GM18858 (cell line): ENCODE measurements around the gene TMEM107.

ENCODE experiments used
- ATAC-seq: cut with Tn5 transposase; IDR thresholded peaks from one replicate; pipeline ENCODE4 v1.9.1; 2021; ENCODE audit not compliant: unreplicated experiment

TMEM107 gene

DNA sequence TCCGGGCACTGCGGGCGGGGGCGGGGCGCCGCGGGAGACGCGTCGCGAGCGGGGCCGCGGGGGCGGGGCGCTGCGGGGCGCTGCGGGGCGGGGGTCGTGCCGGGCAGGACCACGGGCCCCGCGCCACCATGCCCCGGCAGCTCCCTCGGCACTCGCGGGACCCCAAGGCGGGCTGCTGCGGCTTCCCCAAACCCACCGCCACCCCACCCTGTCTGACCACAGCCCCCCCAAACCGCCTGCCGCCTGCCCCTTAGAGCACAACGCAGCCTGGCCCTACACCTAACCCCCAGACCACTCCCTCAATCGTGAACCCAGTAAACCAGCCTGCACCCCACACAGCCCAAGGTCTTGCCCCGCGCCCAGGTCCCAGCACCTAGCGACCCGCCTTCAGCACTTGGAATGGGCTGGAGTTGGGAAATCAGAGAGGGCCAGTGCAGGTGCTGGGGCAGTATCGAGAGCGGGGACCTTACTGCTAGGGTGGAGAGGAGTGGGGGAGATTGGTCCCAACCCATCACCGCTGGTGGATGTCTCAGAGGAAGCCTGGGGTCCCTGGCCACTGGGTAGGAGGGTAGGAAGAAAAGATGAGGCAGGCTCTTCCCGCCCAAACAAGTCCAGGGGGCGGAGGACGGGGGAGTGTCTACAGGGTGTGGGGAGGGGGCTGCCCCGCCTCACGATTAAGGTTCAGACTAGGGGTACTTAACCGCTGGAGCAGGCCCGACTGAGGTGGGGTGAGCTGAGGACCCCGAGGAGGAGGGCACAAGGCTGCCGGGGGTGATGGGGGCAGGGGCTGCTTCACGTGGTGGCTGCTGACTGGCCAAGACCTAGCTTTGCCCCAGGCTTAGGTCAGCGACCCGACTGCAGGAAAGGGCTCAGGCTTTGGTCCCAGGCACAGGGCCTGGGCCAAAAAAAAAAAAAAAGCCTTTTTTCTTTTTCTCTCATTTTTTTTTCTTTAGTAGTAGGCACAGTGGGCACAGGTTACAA is 12.9 kb downstream of the TMEM107 start:
- ATAC-seq = no peak

DNA sequence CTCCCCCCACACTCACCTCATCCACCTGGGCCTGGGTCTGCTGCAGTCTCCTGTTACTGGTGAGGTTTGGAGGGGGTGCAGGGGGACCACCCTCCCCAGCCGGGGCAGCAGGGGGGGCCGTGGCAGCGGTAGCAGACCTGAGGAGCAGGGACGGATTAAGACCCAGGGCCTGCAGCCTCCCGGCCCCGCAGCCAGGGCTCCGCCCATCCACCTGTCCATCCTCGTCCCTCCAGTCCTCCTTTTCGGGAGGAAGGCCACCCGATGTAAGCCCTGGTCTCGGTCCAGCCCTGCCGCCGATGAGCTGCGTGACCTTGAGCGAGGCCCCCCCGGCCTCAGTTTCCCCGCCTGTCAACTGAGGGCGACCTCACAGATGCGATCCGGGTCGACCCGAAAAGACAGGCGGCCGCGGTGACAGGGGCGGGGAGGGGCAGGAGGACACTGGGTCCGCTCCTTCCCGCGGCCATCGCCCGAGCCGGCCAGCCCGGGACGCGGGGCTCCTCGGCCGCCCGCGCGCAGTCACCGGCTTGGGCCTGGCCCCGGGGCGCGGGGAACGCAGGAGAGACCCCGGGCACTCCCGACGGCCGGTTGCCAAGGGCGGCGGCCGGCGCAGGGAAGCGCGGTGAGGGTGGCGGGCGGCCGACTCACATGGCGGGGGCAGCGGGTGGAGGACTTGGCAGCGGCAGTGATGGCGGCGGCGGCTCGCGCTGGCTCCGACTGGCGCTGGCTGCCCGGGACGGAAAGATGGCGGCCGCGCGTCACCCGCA is 13.8 kb downstream of the TMEM107 start, which contains the start of gene VAMP2:
VAMP2 (minus strand) TSS at position 716 of the 764 bp plus-strand sequence; CDS start at position 647, 69 bp downstream.
- no peak for ATAC-seq

DNA sequence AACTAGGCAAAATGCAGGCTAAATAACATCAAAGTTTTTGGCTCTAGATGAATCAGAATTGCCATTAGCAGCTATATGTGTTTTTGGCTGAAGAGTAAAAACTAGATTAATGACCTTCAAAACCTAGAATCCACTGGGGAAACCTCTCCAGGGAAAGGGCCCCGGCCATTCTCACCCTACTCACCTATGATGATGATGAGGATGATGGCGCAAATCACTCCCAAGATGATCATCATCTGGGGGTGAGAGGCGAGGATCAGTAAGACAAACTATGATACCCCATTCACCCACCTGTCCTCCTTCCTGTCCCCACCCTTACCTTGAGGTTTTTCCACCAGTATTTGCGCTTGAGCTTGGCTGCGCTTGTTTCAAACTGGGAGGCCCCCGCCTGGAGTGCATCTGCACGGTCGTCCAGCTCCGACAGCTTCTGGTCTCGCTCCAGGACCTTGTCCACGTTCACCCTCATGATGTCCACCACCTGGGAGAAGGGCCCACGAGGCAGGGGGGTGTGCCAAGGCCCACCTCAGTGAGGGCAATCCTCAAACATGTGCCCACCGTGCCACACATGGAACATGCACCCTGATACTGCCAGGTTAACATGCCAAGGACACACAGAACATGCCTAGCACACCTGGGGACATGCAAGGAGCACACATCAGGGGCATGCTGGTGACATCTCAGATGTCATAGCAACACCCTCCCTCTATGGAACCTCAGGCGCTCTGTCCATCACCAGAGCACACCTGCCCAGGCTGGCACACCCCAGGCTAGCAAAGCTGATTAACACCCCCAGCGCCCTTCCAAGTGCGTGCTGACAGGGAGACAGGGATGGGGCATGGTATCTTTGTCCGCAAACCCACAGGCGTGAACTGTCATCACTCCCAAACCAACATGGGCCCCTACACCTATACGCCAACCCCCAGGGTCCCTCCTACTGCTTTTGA is 14.6 kb downstream of the TMEM107 start:
- ATAC-seq = no peak

DNA sequence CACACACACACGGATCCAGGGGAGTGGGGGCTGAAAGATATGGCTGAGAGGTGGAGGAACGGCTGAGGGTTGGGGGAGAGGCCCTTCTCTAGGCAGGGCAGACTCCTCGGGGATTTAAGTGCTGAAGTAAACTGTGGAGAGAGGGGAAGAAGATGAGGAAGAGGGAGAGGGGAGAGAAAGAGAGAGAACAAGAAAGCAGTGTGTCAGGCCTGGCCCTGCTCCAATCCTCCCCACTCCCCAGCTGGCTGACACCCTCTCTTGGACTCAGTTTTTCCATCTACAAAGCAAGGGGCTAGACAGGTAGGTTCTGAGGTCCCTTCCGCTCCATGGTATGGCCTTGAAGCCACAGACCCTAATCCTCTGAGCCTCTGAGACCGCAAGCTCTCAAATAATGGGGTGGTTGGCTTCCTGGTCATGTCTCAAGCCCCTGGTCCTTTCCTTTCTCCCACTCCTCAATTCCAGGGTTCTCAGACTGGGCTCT is 15.4 kb downstream of the TMEM107 start:
- no peak for ATAC-seq

DNA sequence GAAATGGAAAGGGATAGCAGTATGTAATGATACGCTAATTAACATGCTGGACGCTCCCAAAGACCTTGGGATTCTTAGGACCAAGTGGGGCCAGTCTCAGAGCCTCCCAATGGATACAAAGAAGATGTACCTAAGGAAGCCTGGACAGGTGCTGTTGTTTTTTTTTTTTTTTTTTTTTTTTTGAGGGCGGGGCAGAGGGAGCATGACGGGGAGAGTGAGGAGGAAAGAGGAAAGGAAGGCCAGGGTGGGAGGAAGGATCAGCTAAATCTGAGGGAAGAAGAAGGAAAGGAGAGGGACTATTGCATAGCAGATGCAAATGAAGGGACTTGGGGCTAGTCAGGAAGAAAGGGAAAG is 16.0 kb downstream of the TMEM107 start:
- no peak for ATAC-seq

DNA sequence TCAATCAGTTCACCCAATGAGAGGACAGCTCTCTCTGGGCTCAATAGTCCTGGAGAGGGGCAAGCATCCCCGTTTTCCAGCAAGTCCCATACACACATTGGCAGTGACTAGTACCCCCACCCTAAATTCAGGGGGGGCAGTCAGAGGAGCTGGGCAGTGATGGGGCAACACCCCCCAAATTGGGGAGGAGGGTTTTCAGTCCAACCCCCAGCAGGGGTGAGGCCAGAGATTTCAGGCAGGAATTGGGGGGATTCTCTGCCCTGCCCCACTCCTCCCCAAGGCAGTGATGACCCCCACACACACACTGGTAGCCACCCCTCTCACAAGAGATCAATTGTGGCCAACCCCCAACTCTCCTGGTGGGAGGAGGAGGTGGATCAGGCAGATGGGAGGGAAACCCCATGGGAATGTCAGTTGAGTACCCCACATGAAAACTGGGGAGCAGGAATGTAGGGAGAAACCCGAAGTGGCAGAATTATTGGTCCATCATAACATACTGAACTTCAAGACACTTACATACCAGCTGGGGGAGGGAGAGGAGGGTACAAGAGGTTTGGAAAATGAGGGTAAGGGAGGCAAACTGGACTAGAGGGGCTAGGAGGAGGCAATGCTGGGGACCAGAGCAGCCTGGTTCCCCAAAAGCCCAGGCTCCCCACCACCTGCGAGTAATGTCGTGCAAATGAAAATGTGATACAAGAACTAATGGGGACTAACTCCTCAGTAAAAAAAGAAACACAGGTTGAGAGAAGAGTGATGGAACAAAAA is 16.5 kb downstream of the TMEM107 start:
- ATAC-seq = no peak

DNA sequence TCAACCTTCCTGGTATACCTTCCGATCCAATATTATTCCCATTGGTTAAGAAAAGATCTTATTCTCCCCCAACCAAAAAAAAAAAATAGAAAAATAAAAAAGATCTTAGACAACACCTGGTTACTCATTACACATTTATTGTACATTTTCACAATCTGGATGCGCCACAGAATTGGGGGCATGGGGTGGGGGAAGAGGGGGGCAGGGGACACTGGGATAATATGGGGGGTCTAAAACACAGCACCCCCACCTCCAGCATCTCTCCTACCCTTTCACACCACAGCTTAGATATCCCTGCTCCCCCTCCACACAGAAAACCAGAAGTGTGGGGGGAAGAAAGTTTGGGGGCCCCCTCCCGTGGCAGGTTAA is 17.2 kb downstream of the TMEM107 start:
- ATAC-seq = no peak

DNA sequence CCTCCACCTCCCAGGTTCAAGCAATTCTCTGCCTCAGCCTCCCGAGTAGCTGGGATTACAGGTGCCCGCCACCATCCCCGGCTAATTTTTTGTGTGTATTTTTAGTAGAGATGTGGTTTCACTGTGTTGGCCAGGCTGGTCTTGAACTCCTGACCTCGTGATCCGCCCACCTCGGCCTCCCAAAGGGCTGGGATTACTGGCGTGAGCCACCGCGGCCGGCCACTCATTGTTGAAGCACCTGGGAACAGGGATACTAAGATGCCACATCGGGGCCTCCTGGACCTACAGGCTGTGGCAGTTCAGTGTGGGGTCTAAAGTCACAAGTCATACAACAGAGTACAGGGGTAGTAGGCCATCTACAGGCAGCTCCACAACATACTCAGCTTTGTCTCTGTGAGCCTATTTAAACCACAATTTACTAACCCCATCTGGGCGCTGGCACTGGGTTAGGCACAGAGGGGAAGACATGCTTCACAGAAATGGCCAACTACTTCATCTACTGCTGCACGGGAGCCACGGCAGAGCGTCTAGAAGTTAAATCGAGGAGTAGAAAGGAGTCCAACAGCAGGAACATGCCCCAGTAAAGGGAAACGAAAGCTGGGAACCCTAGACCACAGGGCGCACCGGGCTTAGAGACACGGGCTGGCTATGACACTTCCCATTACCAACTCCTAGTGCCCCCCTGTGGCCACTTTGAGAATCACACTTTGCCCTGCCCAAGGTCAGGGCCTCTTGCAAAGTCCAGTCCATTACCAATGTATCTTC is 17.7 kb downstream of the TMEM107 start:
- ATAC-seq = no peak

DNA sequence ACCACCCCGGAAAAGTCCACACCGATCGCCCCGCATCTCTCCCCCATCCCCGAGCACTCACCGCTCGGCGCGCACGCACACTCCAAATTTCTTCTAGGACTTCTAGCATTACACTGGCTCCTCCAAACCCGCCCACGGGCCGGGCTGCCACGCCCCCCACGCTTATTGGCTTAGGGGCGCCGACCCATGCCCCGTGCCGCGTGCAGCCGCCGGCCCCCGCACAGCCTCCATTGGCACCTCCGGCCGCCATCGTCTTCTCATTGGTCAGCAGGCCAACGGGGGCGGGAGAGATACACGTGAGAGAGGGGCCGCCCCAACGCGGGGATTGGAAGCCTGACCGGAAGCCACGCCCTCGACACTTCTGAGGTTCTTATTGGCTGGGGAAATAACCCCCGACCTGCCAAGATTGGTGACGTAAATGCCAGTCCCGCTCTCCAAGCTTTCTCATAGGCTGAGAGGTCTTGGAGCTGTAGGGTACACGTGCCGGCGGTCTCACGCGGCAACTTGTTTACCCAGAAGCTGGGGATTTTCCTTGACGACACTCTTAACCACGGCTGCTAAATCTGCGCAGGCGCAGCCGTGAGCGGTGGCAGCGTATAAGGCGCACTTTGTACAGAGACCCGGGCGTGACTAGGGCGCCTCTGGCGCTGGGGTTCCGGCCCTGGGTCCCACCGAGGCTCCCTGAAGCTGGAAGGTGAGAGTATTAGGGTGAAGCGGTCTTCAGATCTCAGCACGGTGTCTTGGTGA is 19.8 kb downstream of the TMEM107 start:
- ATAC-seq = peak; percentile 60

DNA sequence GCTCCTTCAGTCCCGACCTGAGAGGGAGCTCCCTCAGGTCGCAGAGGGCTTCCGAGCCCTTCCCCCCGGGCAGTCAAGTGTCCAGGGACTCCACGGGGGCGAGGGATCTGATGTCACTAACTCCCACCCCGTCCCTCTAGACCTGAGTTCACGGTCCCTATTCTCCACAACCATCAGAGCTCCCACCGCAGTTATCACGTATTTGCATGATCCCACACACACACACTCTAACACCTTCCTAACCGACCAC is 20.3 kb downstream of the TMEM107 start:
- no peak for ATAC-seq

DNA sequence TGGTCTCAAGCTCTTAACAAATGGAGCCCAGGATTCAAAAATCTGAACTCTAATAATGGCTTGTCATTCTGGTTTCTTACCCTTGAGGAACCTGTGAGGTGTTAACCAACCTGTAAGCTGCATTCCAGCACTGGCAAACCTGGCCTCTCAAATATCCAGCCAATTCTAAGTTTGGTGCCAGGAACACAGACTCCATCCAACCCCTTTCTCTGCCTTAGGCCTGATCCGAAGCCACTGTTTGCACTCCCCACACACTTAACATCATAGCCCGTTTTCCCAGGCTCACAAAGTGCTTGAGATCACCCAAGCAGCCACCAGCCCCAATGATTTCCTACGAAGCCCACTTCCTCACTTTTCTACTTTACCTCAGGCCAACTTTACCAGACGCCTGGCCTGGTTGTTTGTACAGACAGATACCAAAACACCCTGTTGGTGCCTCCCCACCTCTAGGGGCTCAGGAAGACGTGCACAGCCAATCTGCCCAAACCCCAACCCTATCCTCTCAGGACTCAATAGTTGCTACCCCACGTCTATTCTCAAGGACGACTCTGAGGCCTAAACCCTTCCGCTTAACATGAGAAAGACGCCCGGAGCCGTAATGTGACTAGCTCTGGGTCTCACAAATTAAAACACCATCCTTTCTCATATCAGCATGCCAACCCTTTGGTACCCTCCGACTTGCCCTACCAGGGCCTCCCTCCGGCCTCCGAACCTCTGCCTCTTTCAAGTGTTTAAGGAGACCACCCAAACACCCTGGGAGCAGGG is 20.8 kb downstream of the TMEM107 start:
- ATAC-seq = no peak

DNA sequence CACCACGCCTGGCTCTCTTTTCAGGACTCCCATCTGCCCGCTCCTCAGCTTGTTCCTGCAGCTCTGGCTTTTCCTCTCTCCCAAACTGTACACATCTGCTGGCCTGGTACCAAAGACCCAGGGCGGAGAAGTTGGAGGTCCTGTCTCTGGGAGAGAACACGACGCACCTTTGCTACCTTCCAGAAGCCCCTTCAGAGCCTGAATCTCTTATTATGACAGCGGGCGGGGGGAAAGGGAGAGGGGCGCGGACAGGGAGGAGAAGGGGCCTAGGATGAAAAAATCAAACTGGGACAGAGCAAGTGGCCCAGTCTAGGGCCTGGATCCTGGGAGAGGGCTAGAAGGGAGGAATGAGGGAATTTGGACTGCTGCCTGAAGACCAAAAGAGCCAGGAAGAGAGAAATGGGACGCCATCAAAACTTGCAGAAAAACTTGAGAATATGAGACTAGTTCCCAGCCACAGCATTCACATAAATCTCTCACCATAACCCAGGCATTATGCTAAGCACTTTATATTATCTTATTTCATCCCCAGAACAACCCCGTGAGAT is 21.5 kb downstream of the TMEM107 start:
- no peak for ATAC-seq

DNA sequence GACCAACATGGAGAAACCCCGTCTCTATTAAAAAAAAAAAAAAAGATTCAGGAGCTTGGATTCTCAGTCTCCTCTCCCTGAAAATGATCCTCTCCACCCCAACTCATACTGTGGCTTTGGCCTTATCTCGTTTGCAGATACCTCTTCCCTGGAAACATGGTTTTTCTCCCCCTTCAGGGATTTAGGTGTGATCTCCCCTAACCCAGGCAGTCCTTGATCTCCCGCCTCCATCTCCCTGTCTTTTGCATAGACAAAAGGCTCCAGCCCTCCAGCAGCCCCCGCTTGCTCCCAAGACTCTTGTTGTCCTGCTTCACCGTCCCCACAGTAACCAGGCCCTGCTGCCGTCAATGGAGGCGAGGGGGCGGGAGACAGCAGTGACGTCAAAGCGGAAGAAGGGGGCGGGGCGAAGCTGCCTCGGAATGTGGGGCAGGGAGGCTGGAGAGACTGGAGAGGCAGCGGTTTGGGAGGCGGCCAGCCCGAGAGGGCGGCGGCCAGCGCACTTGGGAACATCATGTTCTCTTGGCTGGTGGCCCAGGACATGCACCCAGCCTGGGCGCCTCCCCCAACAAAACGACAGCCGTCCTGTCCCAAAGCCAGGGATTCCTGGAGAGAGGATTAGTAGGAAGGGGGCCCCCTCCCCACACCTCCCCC is 22.1 kb downstream of the TMEM107 start:
- no peak for ATAC-seq

DNA sequence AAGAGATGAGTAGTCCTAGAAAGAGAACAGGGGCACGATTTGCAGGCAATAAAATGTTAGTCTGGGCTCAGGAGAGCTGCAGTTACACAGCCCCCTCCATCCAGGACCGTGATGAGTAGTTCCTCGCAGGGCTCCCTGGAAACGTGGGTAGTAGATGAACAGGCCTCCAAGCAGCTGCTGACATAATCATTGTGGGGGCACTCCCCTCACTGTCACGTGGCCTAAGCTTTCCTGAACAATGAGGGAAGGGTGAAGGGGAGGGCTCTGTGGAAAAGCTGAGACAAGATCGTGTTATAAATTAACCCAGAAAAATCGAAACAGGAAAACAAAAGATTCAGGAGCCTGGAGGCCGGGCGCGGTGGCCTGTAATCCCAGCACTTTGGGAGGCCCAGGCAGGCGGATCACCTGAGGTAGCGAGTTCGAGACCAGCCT is 22.6 kb downstream of the TMEM107 start:
- no peak for ATAC-seq

DNA sequence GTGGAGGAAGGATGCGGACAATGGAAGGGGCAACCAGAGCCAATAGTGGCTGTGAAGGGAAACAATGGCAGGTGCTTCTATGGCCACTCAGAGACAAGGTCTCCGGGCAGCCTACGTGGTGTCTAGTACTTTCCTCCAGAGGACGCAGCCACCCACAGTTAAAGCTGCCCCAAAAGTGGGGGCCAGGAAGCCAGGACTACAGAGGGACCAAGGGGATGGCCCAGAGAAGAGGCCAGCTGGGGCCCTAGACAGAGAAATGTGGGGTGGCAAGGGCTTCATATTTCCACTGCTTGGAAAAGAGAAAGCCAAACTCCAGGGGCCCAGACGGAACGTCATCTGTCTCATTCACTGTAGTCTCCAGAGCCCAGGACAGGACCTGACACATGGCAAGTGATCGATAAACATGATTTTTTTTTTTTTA is 23.1 kb downstream of the TMEM107 start:
- no peak for ATAC-seq

DNA sequence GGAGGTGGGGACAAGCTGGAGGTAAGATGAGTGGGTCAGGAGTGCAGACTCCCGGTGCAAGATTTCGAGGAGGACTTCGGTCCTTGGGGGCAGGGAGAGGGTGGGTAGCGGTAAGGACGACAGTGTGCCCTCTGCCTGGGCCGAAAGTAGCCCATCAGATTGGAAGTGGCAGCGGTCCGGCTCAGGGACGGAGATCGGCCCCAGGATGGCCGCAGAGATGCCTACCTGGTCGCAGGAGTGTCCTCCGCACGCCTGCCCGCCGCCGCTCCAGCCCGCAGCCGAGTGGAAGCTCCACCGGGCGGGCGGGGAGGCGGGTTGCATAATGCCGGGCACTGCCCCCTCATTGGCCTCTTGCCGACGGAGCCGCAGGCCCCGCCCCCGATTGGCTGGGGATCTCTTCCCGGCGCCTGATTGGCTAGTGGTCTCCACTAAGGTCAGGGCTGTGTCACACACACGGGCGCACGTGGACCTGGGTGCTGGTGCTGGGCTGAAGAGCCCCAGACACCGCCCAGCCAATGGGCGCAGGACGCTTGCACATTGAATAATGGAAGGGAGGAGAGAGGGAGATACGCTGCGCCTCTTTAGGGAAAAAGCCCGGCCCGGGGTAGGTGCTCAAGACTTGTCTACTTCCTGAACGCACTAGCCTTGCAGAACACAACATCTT is 23.9 kb downstream of the TMEM107 start, which contains the start of gene PER1:
PER1 (minus strand) TSS at position 293 of the 664 bp plus-strand sequence. CDS start 1,698 bp downstream, outside the sequence.
- no peak for ATAC-seq
